ENCODE measurements around the gene GIT2. TPM values are rescaled to one million over a fixed set of nuclear protein-coding genes. Genes with fewer than 3 reads are reported as not detected.

The GIT2 gene
- total and polyA plus RNA-seq, 12 donors = 24.3 to 80.9 (median 56.0) TPM

DNA sequence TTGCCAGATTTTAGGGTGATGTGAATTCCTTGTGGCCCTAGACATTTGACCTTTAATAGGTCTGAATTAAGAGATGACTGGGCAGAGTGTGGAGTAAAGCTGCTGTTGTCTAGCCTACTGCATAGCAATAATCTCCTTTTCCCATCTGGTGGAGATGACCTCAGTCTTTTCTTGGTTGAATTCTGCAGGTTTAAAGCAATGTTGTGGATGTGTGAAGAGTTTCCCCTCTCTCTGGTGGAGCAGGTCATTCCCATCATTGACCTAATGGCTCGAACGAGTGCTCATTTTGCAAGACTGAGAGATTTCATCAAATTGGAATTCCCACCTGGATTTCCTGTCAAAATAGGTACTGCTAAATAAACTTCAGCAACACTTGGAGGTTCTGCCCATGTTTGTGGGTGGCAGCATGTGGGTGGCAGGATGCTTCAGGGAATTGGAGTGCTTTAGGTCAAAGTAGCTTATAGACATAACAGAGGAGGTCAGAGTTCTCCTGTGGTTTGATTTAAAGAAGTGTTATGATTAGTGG, 33.2 kb upstream of the GIT2 start:
- intact Hi-C loops (cut with DNase I) = no loop called here
- TF ChIP-seq, protein P1, sequence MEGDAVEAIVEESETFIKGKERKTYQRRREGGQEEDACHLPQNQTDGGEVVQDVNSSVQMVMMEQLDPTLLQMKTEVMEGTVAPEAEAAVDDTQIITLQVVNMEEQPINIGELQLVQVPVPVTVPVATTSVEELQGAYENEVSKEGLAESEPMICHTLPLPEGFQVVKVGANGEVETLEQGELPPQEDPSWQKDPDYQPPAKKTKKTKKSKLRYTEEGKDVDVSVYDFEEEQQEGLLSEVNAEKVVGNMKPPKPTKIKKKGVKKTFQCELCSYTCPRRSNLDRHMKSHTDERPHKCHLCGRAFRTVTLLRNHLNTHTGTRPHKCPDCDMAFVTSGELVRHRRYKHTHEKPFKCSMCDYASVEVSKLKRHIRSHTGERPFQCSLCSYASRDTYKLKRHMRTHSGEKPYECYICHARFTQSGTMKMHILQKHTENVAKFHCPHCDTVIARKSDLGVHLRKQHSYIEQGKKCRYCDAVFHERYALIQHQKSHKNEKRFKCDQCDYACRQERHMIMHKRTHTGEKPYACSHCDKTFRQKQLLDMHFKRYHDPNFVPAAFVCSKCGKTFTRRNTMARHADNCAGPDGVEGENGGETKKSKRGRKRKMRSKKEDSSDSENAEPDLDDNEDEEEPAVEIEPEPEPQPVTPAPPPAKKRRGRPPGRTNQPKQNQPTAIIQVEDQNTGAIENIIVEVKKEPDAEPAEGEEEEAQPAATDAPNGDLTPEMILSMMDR (IDR thresholded peaks at IDR 0.05) = no peak
- no peak for TF ChIP-seq POLR2A (IDR thresholded peaks at IDR 0.05)
- peaks cover 0 to 4% of the 10 kb centered on the region in 2 donors for H3K4me1 ChIP-seq (replicated peaks in 1 of 2)
- no peak for DNase-seq
- no peak overlapping the region for H3K27ac ChIP-seq
- H3K9me3 ChIP-seq (replicated peaks in 1 of 3) = no peaks in the 10 kb centered on the region
- no peak overlapping the region for H3K4me3 ChIP-seq
- H3K36me3 ChIP-seq (replicated peaks in 1 of 2) = peaks cover 0 to 49% of the 10 kb centered on the region in 2 donors
- no peaks in the 10 kb centered on the region for H3K27me3 ChIP-seq
- 88 to 94% (median 90%) methylated on average over 2 of the region's 2 CpGs for WGBS, 4 donors

DNA sequence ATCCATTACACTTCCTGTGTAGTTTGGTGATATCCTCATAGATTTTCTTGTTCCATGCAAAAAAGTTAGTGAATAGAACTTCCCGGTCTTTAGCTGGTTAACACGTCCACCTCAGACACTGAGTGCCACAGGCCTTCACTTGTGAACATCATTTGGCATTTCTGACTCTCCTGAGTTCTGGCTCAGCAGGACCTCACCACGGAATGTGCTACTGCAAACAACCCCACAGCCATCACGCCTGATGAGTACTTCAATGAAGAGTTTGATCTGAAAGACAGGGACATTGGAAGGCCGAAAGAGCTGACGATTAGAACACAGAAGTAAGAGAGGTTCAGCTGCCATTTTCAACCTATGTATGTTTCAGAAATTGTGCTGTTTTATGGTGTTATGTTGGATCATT, 32.2 kb upstream of the GIT2 start:
- intact Hi-C loops (cut with DNase I) = no loop called here
- WGBS, 4 donors = 88 to 92% (median 90%) methylated on average over 6 of the region's 6 CpGs

DNA sequence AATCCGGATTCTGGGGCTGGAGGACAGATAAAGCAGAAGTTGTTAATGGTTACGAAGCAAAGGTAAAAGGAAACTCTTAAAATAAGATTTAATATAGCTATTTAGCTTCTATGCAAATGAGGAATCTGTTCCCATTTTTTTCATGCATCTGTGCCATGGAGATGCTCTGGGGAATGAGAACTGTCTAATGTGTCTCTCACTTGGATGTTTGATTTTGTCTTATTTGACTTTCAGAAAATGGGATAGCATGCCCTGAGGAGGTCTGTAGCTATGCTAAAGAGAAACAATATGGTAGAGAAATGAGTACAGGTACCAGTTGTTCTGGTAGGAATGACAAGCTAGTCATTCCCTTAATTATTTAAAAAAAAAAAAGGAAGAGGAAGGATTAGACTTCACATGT, 27.9 kb upstream of the GIT2 start:
- Histone ChIP-seq H3K9me3 (replicated peaks in 1 of 3) (no peaks in the 10 kb centered on the region), H3K4me3 (no peak overlapping the region), H3K36me3 (replicated peaks in 1 of 2) (peaks cover 0 to 37% of the 10 kb centered on the region in 2 donors), H3K27me3 (no peaks in the 10 kb centered on the region), H3K4me1 (replicated peaks in 1 of 2) (peaks cover 0 to 14% of the 10 kb centered on the region in 2 donors), H3K27ac (peak overlapping the region in 1 of 5 donors; percentile 45)
- intact Hi-C loops (cut with DNase I) = no loop called here
- TF ChIP-seq, protein P1 (IDR thresholded peaks at IDR 0.05) = no peak
- no peak for TF ChIP-seq POLR2A (IDR thresholded peaks at IDR 0.05)
- DNase-seq = no peak
- WGBS, 4 donors = 72 to 78% (median 75%) methylated on average over 2 of the region's 2 CpGs

More for the DNA sequence above, 32.2 kb upstream of the GIT2 start:
- no peak for DNase-seq
- Histone ChIP-seq H3K27ac (no peak overlapping the region), H3K36me3 (replicated peaks in 1 of 2) (peaks cover 0 to 42% of the 10 kb centered on the region in 2 donors), H3K4me1 (replicated peaks in 1 of 2) (peaks cover 0 to 14% of the 10 kb centered on the region in 2 donors), H3K4me3 (no peak overlapping the region), H3K27me3 (no peaks in the 10 kb centered on the region), H3K9me3 (replicated peaks in 1 of 3) (no peaks in the 10 kb centered on the region)
- no peak for TF ChIP-seq POLR2A (IDR thresholded peaks at IDR 0.05)
- TF ChIP-seq, protein P1 (IDR thresholded peaks at IDR 0.05) = no peak

DNA sequence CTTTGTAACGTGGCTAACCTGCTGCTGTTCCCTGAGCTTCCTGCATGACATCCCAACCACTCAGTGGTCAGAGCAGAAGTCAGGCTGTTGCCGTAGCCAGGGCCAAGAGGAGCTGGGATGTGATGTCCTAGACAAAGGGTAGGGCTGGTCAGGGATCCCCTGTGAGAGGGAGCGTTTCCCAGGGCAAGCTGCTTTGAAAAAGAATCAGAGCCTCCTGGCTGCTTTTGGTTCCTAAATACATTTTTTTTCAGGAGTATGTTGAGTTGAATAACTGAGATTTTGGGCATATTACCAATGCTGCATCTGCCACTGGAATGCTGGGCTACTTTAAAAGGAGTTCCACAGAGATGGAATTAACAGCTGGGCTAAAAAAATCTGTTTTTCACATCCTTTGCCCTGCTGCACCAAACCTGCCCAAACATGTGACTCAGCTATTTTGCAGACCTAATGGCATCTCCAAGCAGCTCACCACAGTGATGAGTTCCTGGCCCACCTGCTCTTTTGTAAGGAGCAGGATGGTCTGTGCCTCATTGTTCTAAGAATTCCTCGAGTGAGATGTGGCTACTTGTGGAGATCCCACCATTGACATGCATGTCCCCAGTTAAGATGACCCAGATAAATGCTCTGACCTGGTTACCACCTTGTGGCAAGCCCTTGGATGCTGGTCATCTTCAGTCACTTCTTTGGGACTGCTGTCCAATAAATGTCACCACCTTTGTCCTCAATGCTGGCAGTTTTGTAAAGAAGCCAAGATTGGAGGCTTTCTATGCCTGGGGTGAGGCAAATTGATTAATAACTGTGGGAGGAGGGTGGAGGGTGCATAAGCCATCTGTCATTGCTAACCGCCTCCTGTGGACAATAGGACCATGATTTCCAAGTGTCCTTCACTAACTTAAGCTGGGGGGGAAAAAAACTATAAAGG, 27.2 kb upstream of the GIT2 start:
- DNase-seq = no peak
- Histone ChIP-seq H3K9me3 (replicated peaks in 1 of 3) (no peaks in the 10 kb centered on the region), H3K27me3 (no peaks in the 10 kb centered on the region), H3K27ac (peak overlapping the region in 1 of 5 donors; percentile 45), H3K4me1 (replicated peaks in 1 of 2) (peaks cover 0 to 14% of the 10 kb centered on the region in 2 donors), H3K36me3 (replicated peaks in 1 of 2) (peaks cover 0 to 39% of the 10 kb centered on the region in 2 donors), H3K4me3 (no peak overlapping the region)
- WGBS, 4 donors = 78 to 92% (median 85%) methylated on average over 3 to 5 of the region's 5 CpGs
- TF ChIP-seq, protein P1 (IDR thresholded peaks at IDR 0.05) = no peak
- TF ChIP-seq POLR2A (IDR thresholded peaks at IDR 0.05) = no peak
- intact Hi-C loops (cut with DNase I) = no loop called here

All from adrenal gland (tissue), 12 donors.